Ramos (cell line): ENCODE data around the gene WDR45.
"Not testable (repeated sequence)": the region's sequence is repeated elsewhere in the genome, so short reads cannot be mapped to it uniquely, and the experiment has no call there.

ENCODE experiments used
- in situ Hi-C: fragments of 300-500 bp; cut with MboI; formaldehyde crosslinking; loops from one replicate; pipeline ENCODE4 v1.14.3; 2022; ENCODE audit warnings: low sequenced_read_pairs; ENCODE audit not compliant: unreplicated experiment

Gene WDR45

DNA sequence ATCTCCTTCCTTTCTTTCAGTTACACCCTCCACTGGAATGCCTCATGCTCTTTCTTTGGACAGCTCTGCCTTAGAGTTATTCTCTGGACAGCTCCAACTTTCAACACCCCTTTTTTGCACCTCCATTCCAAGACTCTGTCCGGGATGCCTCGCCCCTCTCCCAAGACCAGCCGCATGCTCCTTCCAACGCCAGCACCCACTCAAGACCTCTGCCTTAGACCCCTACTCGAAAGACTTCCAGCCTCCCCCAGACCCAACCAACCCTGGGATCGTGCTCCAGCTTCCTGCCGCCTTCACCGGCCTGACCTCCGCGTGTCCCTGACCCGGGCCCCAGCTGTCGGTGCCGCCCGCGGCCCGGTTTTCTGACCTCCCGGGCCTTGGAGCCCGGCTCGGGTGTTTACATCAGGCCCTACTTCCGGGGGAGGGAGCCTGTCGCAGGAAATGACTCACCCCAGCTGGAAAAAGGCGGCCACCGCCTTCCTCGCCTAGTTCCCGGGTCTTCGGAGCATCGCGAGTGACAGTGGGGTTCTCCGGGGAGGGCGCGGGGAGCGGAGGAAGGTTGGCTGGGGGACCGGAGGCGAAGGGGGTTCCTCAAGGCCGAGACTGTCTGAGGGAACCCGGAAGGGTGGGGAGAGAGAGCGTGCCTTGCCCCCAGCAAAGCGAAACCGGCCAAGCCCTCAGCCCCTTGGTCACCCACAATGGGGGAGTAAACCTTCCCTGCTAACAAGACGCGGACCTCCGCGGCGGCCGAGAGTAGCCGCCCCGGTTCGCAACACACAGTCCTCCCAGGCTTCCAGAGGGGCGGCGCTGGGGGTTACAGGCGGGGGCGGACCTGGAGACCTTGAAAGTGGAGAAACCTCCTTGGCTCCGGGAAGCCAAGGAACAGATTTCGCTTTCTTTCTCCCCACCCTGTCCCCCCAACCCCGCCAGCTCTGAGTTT lies at the start of gene WDR45:
Gene WDR45 (minus strand): TSS at position 399 of the 940 bp plus-strand sequence. CDS start 1,792 bp downstream, outside the sequence.
- in situ Hi-C loops: no loop called here

DNA sequence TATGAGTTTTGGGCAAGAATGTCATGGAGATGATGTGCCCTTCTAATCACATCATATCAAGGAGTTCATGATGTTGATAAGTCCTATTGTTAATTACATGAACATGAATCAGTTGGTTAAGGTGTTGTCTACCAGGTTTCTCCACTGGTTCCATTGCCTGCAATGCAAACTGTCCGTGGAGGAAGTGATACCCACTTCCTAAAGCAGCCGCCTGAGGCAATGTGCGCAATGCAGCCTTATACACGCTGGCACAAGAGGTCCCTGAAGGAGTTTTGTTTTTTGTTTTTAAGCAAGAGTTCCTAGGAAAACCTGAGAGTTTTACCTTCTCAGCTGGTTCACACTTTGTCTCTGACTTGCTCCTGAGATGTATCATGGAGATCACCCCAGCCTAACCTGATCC lies 49.7 kb upstream of the WDR45 start:
- in situ Hi-C loops: no loop called here

DNA sequence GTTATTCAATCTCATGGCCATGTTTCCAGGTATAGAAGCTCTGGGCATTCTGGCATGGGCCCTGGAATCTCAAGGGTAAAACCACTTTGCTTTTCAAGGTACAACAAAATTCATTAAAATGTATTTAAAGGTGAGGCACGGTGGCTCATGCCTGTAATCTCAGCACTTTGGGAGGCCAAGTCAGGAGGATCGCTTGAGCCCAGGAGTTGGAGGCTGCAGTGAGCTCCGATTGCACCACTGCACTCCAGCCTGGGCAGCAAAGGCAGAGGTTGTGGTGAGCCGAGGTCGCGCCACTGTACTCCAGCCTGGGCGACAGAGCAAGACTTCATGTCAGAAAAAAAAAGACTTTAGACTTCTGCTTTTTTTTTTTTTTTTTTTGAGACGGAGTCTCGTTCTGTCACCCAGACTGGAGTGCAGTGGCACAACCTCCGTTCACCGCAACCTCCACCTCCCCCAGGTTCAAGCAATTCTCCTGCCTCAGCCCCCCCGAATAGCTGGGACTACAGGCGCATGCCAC lies 48.1 kb upstream of the WDR45 start:
- in situ Hi-C loops: not testable (repeated sequence)

DNA sequence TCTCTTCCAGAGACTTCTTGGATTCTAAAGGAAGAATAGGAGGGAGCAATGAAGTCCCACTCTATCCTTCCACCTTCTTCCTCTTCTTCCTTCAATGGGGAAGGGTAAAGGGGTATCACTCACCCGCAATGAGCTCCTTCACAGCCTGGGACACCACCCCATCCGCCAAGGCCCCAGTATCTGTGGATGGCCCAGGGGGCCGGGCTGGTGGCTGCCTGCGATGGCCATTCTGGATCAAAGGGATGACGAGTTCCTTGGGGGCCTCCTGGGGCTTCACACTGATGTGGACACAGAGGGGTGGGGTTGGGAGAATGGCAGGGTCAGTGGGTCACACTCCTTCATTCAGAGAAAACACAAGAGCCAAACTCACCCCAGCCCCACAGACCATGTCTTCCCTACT lies 42.8 kb upstream of the WDR45 start:
- in situ Hi-C loops: no loop called here

DNA sequence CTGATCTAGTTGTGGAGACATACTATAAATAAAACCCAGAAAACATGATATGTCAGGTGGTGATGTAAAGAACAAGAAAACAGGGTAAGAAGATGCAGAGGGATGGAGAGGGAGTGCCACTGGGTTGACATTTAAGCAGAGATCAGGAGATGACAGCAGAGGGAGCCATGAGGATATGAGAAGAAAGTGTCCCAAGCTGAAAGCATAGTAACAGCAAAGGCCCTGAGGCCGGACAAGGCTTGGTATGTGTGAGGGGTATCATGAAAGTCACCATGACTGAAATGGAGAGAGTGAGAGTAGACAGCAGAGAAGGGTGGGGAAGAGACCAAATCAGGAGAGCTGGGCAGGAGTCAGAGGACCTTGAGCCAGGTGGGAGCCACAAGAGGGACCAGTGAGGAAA lies 40.4 kb upstream of the WDR45 start:
- in situ Hi-C loops: no loop called here

DNA sequence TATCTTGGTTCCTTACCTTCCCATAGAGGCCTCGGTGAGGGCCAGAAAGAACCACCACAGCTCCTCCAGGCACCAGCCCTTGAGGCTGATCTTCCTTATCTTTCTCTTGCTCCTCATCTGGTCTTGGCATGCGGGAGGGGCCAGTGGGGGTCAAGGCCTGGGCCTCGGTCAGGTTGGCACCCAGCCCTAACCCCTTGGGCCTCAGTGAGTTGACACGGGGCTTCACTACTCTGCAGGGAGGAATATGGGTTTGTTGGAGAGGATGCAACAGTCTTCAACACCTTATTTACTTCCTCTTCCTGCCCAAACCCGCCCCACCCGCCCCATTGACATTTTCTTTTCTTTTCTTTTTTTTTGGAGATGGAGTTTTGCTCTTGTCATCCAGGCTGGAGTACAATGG lies 37.9 kb upstream of the WDR45 start:
- in situ Hi-C loops: no loop called here

DNA sequence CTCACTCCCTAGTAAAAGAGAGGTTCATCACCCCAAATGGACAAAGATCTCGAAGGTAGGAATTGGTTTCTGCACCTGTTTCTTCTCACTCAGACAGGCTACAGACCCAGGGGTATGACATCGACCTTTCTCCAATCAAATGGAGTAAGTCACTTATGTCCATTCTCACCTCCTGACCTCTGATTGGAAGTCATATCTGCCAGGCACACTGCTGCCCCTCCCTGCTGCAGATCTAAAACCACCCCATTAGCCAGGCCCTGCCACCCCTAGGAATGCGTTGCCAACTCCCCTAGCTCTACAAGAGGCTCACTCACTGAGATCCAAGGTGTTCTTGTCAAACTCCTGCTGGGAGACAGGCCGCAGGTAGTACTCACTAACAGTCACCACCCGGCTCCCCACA lies 37.0 kb upstream of the WDR45 start:
- in situ Hi-C loops: no loop called here

DNA sequence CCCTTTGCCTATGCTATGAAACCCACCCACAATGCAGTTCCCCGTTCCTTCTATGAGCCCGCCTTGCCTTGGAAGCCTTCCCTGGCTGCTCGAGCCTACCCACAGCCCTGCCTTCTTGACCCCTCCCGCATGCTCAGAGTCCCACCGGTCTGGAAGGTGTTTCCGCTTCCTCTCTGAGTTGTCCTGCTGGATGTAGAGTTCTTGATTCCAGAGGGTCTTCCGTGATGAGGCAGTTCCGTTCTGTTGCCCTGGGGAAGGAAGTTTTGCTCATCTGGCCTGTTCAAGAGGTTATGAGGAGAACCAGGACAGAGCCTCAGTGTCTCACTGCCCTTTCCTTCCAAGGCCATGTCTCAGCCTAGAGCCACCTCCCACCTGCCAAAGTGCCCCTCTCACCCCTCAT lies 36.4 kb upstream of the WDR45 start:
- in situ Hi-C loops: no loop called here

DNA sequence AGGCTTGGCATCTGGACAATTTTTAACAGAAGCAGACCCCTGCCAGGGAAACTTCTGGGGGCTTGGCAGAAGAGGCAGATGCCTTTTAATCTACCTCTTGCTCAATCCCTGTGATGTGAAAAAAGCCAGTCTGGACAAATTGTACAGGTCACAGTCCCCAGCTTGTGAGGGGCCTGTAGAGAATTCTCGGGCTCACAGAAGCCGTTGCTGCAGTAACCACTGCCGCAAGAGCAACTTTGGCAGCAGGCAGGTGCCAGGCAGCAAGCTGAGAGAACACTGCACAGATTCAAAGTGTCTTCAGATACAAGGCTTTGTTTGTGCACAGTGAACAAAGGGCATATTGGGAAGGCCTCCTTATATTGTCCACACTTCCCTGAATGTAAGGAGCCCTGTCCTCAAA lies 32.1 kb upstream of the WDR45 start:
- in situ Hi-C loops: no loop called here

DNA sequence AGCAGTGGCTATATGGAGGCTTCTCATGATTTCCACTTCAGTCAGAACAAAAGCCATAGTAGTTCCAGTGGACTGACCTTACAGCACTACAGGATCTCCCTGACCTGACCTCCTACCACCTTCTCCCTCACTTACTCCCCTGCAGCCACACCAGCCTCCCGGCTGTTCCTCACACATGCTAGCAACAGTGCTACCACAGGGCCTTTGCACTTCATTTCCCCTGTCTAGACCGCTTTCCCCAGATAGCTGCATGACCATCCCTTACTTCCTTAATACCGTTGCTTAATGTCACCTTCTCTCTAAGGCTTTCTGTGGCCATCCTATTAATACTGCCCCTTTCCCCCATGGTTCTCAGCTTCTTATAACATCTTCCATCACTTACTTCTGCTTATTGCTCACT lies 30.7 kb upstream of the WDR45 start:
- in situ Hi-C loops: no loop called here

DNA sequence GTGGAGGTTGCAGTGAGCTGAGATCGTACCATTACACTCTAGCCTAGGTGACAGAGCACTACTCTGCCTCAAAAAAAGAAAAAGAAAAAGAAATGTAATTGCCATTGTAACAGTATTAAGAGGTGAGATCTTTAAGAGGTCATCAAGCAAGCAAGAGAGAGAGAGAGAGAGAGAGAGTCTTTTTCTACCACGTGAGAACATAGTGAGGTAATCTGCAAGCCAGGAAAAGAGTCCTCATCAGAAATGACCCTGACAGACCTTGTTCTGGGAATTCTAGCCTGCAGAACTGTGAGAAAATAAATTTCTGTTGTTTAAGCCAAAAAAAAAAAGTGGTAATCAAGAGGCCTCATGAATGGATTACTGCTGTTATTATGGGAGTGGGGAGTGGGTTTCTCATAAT lies 29.0 kb upstream of the WDR45 start:
- in situ Hi-C loops: no loop called here

DNA sequence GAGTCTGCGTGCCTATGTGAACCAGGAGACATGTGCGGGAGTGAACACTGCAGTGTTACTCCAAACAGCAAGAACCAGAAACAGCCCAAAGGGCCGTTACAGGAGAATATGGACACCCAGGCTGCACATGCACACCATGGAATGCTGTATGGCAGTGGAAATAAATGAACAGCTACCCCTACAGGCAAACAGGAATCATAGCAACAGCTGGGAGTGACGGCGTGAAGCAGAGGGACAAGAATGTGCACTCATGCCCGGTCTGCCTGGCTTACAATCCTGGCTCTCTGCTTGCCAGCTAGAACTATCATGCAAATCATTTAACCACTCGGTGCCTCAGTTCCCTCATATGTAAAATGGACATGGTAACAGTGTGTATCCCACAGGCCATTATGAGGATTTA lies 27.2 kb upstream of the WDR45 start:
- in situ Hi-C loops: no loop called here

DNA sequence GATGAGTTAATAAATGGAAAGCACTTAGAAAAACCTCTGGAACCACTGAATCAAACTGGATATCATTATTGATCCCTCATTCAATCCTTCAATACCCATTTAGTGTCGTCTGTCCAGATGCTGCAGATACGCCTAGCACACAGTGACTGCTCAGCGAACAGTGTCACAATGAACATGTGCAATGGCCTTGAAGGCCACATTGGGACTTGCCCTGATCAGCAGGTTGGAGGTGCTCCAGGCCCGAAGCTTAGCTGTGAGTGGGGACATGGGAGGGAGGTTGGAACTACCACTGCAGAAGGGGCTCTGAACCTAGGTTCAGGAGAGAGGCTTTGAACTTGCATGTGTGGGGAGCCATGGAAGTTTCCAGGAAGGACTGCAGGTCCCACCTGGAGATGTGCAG lies 26.6 kb upstream of the WDR45 start:
- in situ Hi-C loops: no loop called here

DNA sequence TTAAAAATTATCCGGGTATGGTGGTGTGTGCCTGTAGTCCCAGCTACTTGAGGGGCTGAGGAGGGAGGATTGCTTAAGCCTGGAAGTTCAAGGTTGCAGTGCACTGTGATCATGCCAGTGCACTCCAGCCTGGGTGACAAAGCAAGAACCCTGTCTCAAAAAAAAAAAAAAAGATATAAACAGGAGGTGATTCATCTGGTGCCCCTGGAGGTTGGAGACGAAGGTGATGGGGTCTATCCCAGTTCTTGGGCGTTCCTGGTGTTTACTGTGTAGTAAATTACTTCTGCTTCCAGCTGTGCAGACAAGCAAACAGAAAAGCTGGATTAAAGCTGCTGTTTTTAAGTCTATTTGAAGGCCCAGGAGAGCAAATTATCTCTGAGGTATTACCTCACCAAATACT lies 23.9 kb upstream of the WDR45 start:
- in situ Hi-C loops: no loop called here

DNA sequence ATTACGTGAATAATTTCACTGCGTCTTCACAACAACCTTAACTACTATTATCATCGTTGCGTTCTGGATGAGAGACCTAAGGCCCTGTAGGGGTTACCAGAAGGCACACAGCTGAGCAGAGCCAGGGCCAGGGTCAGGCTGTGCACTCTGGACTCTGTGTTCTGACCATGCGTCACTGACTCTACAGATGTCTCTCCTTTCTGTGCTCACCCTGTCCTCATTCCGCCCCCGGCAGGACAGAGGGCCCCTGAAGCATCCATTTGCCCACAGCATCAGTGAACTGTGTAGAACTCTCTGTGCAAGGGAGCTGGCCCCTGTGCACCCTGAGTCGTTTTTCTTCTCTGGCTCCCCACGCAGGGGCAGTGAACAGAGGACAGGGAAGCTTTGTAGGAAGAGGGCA lies 22.5 kb upstream of the WDR45 start:
- in situ Hi-C loops: no loop called here

DNA sequence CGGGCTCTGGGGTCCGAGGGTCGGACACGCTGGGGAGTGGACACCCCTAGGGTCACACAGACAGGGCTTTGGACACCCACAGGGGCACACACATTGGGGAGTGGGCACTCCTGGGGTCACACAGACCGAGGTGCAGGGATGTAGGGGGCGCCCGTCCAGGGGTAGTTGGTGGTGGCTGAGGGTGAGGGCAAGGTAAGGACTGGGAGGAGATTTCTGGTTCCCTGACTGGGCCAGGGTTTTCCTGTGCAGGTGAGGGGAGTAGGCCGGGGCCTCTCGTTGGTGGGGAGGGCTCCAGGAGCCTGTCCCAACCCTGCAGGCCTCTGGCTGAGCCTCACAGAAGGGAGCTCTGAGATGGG lies 21.9 kb upstream of the WDR45 start:
- in situ Hi-C loops: no loop called here

DNA sequence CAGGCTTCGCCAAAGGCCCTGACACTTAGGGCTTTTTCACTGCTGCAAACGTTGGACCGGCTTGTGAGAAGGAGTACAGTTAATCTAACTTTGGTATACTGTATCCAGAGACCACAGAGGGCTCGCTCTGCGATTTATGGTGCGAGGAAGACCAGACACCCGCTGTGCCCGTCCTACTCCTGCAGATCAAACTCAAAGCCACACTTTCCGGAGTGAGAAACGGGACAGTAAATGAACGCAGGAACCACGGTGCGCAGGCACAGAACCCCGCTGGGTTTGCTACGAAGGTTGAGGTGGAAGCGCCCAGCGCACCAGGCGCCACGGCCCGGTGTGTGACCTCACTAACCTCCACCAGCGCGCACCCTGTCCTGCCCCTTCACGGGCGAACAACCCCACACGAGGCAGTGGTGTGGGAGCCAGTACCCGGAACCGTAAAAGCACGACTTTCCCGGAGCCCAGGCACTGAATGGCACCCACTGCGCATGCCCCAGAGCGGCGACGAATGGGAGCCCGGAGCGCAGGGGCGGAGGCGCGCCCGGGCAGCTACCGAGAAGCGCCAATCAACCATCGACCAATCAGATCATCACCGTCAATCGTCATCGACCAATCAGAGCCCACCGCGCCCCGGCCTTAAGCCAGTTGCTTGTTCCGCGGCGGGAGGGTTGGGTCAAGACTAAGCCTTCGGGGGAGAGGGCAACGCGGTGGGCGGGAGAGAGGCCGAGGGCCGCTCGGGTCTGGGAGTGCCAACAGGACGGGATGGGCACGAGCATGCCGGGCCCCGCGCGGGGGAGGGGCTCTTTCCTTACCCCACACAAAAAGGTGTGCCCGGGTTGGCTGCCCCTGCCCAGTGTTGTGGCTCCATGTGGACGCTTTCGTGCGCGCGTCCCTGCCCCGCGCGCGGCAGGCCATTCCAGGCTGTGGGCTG lies 21.3 kb upstream of the WDR45 start:
- in situ Hi-C loops: no loop called here

DNA sequence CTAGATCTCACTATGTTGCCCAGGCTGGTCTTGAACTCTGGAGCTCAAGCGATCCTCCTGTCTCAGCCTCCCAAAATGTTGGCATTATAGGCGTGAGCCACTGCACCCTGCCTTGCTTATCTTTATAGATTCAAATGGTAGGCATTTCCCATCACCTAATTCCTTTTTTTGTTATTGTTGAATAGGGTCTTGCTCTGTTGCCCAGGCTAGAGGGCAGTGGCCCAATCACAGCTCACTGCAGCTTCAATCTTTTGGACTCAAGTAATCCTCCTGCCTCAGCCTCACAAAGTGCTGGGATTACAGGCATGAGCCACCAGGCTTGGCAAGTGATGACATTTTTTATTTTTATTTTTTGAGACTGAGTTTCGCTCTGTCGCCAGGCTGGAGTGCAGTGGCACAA lies 16.7 kb upstream of the WDR45 start:
- in situ Hi-C loops: no loop called here

DNA sequence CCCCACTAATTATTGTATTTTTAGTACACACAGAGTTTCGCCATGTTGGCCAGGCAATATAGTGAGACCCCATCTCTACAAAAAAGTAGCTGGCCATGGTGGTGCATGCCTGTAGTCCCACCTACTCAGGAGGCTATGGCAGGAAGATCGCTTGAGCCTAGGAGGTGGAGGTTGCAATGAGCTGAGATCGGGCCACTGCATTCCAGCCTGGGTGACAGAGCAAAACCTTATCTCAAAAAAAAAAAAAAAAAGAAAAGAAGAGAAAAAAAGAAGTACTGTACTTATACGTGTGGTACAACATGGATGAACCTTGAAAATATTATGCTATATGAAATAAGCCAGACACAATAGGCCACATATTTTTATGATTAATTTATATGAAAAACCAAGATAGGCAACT lies 9.9 kb upstream of the WDR45 start:
- in situ Hi-C loops: no loop called here

DNA sequence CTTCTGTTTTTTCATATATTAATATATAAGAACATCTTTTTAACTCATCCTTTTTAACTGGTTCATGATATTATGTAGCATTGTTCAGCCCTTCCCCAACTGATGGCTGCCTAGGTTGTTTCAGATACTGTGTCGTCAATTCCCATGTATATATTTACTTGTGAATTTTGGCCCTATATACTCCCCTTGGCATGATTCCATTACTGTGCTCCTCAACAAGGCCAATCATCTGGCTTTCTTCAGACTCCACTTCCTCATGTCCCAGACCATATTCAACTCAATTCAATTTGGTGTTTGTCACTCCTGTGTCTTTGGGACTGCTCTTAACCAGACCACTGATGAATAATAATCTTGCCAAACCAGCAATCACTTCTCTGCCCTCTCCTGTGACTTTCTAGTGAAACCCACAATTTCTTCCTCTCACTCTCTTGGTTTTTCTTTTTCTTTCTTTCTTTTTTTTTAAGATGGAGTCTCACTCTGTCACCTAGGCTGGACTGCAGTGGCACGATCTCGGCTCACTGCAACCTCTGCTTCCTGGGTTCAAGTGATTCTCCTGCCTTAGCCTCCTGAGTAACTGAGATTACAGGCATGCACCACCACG lies 2.7 kb upstream of the WDR45 start:
- in situ Hi-C loops: no loop called here

DNA sequence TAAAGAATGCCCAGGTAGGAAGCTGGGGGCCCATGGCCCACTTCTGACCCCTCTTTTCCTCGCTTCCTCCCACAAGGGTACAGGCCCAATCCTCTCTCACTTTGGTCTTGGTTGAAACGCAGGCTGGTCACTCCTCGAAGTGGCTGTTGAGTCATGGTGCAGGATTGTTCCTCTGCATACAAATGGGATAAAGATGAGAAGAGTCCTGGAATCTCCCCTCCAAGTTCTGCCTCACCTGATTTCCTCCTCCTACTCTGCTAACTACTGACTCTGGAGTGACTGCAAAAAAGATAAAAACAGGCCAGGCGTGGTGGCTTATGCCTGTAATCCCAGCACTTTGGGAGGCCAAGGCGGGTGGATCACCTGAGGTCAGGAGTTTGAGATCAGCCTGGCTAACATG lies 1.7 kb downstream of the WDR45 start:
- in situ Hi-C loops: no loop called here
